ENCODE data around the gene SLC39A3.

SLC39A3 gene

DNA sequence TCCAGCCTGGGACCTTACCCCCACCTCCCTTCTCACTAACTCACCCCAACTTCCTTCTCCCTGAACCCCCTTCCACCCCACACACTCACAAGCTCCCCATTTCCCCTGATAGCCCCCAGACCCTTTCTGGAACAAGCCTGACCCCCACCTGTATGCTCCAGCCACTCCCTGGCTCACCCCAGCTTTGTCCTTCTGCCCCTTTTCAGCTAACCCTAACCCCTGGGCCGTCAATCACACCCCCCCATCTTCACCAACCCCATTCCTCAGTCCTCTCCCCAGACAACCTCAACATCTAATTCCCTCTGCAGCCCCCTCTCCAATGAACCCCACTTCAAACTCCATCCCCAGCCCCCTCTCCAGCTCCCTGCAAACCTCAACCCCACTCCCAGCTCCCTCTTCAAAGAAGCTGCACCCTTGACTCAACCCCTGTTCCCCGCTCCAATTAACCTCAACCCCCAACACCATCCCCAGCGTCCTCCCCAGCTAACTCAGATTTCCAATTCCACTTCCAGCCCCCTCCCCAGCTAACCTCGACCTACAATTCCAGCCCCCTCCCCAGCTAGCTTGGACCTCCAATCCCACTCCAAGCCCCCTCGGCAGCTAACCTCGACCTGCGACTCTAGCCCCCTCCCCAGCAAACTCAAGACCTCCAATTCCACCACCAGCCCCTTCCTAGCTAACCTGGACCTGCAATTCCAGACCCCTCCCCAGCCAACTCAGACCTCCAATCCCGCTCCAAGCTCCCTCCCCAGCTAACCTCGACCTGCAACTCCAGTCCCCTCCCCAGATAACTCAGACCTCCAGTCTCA is 38.3 kb downstream of the SLC39A3 start:
- DNase-seq = no peak

DNA sequence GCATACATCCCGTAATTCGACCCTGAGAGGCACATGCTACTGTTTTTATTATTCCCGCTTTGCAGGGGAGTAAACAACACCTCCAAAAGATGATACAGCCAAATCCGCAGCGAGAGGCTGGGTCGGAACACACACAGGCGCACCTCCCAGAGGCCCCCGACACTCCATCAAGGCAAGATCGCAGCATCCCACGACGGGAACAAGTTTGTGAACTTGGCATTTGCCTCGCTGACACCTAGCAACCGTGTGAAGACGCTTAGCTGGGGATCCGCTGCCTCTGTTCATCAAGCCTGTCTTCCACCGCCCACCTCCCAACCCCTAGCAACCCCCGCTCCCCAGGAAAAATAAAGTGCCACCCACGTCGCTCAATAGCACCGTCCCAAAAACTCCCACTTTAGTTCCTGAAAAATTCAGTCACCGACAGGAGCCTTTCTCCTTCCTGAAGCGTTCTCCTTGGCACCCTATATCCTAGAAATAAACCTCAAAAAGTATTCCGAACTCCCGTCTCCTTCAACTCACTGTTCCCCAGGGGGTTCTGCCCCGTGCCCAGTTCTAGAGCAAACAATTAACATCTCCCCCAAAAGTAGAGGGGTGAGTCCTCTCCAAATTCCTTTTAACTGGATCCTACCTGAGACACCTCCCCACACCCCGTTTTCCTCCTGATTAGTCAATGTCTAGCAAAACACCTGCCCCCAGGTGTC is 39.0 kb downstream of the SLC39A3 start:
- no peak for DNase-seq

DNA sequence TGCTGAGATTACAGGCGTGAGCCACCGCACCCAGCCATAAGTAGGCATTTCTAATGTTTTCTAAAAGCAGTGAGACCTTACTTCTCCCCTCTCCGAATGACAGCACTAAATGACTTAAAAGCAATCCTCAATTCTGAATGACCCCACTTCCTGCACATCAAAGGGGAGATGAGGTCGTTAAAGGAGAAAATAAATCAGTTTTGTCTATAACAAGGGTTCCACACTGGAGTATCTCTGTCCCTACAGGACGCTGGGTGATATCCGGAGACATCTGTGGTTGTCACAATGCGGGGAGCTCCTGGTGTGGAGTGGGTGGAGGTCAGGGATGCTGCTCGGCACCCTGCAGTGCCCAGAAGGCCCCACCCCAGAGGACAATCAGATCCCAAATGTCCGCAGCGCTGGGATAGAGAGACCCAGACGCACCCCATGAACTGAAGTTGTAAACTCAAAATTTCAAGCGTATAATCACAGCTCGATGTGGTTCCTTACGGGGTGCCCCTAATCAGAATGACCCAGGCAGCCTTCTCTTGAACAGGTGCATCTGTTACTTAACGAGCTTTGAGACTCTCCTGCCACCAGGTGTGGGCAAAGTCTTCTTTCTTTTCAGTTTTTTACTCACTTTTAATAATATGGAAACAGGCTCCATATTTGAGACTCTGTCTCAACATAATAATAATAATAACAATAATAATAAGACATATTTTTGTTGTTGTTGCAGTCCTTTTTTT is 40.2 kb downstream of the SLC39A3 start:
- no peak for DNase-seq

DNA sequence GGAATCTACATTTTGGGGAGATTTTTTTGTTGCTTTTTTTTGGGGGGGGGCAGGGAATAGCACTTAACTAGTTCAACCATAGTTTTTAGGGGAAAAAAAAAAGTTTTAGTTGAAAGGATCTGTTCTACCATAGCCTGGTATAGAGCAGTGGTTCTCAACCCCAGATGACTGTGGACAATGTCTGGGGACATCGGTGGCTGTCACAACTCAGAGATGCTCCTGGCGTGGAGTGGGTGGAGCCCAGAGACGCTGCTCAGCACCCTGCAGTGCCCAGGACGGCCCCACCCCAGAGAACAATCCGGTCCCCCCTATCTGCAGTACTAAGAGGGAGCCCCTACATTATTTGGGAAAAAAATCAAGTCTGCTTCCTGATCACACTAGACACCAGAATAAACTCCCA is 45.6 kb downstream of the SLC39A3 start:
- no peak for DNase-seq

DNA sequence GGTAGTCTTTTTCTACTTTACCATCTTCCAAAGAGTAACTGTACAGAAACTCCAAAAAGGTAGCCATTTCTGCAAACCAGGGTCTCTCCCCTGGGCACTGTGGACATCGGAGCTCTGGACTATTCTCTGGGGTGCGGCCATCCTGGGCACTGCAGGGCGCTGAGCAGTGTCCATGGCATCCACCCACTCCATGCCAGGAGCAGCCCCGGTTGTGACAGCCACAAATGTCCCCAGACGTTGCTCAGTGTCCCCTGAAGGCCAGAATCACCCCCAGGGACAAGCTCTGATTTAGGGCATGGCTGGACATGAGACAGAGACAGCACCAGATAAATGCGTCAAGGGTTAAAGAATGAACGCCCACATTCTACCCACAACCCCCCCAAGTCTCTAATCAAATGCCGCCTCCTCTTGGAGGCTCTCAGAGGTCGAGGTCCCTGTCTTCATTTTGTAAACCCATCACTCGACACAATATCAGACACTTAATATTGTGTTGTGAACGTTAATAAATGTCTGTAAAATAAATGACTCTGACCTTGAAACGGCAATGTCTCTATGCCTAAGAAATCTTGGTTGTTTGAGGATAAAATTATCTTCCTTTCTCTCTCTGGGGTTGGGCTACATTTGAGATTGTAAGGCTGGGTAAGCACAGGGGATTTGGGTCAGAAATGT is 46.2 kb downstream of the SLC39A3 start:
- no peak for DNase-seq

DNA sequence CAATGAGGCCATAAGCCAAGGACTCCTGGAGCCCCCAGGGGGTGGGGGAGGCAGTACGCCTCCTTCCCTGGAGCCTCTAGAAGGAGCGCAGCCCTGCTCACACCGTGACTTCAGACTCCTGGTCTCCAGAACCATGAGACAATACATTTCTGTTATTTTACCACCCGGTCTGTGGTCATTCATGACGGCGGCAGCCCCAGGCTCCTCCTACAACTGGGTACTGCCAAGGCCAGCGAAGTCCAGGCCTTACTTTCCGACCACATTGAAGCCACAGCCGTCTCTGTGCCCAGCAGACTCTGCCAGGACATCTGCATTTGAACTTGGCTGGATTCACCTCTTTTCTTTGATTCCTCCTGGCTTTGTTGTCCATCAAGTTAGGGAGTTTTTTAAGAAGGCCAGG is 47.9 kb downstream of the SLC39A3 start:
- DNase-seq = no peak

DNA sequence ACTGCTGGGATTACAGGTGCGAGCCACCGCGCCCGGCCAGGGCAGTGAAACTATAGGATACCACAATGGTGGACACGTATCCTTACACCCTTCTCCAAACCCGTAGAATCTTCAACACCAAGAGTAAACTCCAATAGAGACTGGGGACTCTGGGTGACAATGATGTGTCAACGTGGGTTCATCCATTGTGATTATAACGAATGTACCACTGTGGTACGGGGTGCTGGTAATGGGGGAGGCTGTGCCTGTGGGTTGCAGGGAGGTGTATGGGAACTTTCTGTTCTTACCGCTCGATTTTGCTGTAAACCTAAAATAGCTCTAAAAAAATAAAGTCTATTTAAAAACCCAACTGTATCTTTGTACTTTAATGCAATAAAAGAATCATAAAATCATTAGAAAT is 49.0 kb downstream of the SLC39A3 start:
- DNase-seq = no peak

DNA sequence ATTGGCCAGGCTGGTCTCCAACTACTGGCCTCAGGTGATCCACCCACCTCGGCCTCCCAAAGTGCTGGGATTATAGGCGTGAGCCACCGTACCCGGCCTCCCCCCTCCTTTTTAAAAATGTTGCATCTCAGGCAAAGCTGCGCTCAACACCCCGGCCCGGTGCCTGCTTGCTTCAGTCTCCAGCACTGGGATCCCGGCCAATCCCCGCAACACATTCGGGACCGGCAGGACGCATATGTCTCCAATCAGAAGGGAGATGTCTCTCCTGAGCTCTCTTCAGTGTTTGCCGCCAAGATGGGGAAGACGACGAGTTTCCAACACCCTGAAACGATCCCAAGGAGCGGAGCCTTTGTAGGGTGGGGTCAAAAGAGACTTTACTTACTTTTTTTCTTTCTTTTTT is 53.5 kb downstream of the SLC39A3 start:
- no peak for DNase-seq

DNA sequence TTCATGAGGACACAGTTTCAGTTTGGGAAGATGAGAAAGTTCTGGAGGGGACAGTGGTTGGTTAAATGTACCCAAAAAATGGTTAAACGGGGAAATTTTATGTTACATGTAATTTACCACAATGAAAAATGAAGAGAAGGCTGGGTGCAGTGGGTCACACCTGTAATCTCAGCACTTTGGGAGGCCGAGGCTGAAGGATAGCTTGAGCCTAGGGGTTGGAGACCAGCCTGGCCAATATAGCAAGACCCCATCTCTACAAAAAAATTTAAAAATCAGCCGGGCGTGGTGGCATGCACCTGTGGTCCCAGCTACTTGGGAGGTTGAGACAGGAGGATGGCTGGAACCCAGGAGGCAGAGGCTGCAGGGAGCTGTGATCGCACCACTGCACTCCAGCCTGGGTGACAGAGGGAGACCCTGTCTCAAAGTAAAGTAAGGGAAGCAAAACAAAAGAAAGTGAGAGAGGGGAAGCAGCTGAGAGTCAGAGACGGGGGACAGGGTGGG is 54.6 kb downstream of the SLC39A3 start:
- DNase-seq = no peak

DNA sequence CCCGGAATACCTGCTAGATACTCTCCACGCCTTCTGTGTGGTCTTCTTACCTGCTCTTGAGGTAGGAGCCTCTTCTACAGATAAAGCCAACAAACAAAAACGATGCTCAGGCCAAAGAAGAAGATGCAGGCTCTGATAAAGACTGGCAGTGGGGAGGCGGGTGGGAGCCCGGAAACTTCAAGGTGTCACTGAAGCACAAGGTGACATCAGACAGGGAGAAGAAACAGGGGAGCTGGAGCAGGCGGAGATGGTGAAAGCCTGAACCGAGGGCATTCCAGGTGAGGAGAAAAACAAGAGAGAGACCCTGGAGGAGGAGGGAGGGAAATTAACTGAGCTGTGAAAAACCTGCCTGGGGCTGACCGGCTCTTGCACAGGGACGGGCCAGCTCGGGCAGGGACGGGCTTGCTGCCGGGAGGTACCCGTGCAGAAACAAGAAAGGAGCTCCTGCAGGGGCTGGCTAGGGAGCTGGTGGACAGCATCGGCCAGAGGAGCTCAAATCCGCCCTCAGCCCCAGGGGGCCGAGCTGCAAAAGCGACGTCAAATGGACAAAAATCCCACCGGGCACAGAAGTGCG is 56.3 kb downstream of the SLC39A3 start:
- DNase-seq = no peak
